CD14-positive monocyte (primary cell): ENCODE measurements around the gene ZNF546. TPM values are rescaled to one million over a fixed set of nuclear protein-coding genes. Genes with fewer than 3 reads are reported as not detected.

Experiments
- DNase-seq, 3 donors: peaks; one replicate each; pipeline ENCODE4 v3.0.0-alpha.2; 2011 to 2022
- H2AFZ ChIP-seq: 2 replicates; pipeline ENCODE4 v1.6.0; 2012; ENCODE audit warnings: mild to moderate bottlenecking, low read depth, low read length, inconsistent platforms; ENCODE audit not compliant: insufficient read depth, poor library complexity, severe bottlenecking
- H3K27ac ChIP-seq, 2 donors: 1 replicate in 1 of 2; 2 replicates in 1 of 2; pipeline ENCODE4 v1.5.1; 2012 to 2013; ENCODE audit warnings: low read length in 2 of 2, control low read depth in 1 of 2, inconsistent platforms in 1 of 2, low read depth in 1 of 2, mild to moderate bottlenecking in 1 of 2
- H3K27me3 ChIP-seq, 2 donors: one replicate each; pipeline versions ENCODE4 v1.6.0 to v1.6.1; 2011 to 2013; ENCODE audit warnings: low read length in 2 of 2; ENCODE audit not compliant: control insufficient read depth in 2 of 2, insufficient read depth in 2 of 2
- H3K36me3 ChIP-seq, 2 donors: replicated peaks in 1 of 2; 1 replicate in 1 of 2; 2 replicates in 1 of 2; pipeline versions ENCODE4 v1.5.1 to v1.6.1; 2012 to 2013; ENCODE audit warnings: low read length in 2 of 2, control low read depth in 1 of 2, inconsistent platforms in 1 of 2, mild to moderate bottlenecking in 1 of 2; ENCODE audit not compliant: insufficient read depth in 2 of 2, control insufficient read depth in 1 of 2
- H3K4me1 ChIP-seq, 2 donors: 1 replicate in 1 of 2; 2 replicates in 1 of 2; pipeline versions ENCODE4 v1.5.1 to v1.6.1; 2012 to 2013; ENCODE audit warnings: low read length in 2 of 2, control low read depth in 1 of 2, inconsistent platforms in 1 of 2, mild to moderate bottlenecking in 1 of 2, moderate library complexity in 1 of 2; ENCODE audit not compliant: insufficient read depth in 2 of 2, control insufficient read depth in 1 of 2
- H3K4me2 ChIP-seq: replicated peaks from 2 replicates; pipeline ENCODE3; 2012; ENCODE audit warnings: low read length, moderate library complexity, mild to moderate bottlenecking; ENCODE audit not compliant: poor library complexity, severe bottlenecking; ENCODE audit errors: extremely low read depth
- H3K4me3 ChIP-seq, 3 experiments: fragments of 200-600 bp in 1 of 3; sonication (generic) in 1 of 3; replicated peaks in 1 of 3; 1 replicate in 2 of 3; 2 replicates in 1 of 3; pipeline ENCODE4 v1.5.1; 2011 to 2013; ENCODE audit warnings: low read length in 3 of 3, mild to moderate bottlenecking in 3 of 3, control low read depth in 2 of 3, low read depth in 2 of 3, inconsistent platforms in 1 of 3, moderate library complexity in 1 of 3
- H3K79me2 ChIP-seq: 2 replicates; pipeline ENCODE4 v1.6.0; 2012; ENCODE audit warnings: mild to moderate bottlenecking, control low read depth, inconsistent platforms, low read length, moderate library complexity; ENCODE audit not compliant: insufficient read depth
- H3K9ac ChIP-seq: 2 replicates; pipeline ENCODE4 v1.6.0; 2017; ENCODE audit warnings: low read length, mild to moderate bottlenecking; ENCODE audit not compliant: insufficient read depth, poor library complexity, severe bottlenecking
- H3K9me3 ChIP-seq, 2 donors: replicated peaks in 1 of 2; 1 replicate in 1 of 2; 2 replicates in 1 of 2; pipeline versions ENCODE4 v1.5.1 to v1.6.1; 2012 to 2013; ENCODE audit warnings: low read length in 2 of 2, control low read depth in 1 of 2; ENCODE audit not compliant: control insufficient read depth in 1 of 2, insufficient read depth in 1 of 2
- H4K20me1 ChIP-seq: 2 replicates; pipeline ENCODE4 v1.6.0; 2012; ENCODE audit warnings: mild to moderate bottlenecking, low read length, control low read depth, moderate library complexity; ENCODE audit not compliant: insufficient read depth
- H3K27ac Mint-ChIP-seq, 7 donors: one replicate each; pipeline ENCODE4 v1.8.0; 2020; ENCODE audit warnings: mild to moderate bottlenecking in 7 of 7, mixed read lengths in 7 of 7, moderate library complexity in 6 of 7, inconsistent platforms in 2 of 7
- H3K27me3 Mint-ChIP-seq, 3 donors: one replicate each; pipeline ENCODE4 v1.8.0; 2021 to 2022; ENCODE audit warnings: low read depth in 3 of 3, mild to moderate bottlenecking in 3 of 3, mixed read lengths in 3 of 3, moderate library complexity in 3 of 3, inconsistent platforms in 1 of 3
- H3K36me3 Mint-ChIP-seq, 2 donors: one replicate each; pipeline ENCODE4 v1.8.0; 2020; ENCODE audit warnings: mixed read lengths in 2 of 2, inconsistent platforms in 1 of 2, mild to moderate bottlenecking in 1 of 2
- H3K4me1 Mint-ChIP-seq: one replicate; pipeline ENCODE4 v1.8.0; 2020; ENCODE audit warnings: mild to moderate bottlenecking, mixed read lengths
- H3K4me3 Mint-ChIP-seq, 2 donors: one replicate each; pipeline ENCODE4 v1.8.0; 2020; ENCODE audit warnings: mild to moderate bottlenecking in 2 of 2, mixed read lengths in 2 of 2, moderate library complexity in 1 of 2
- H3K9me3 Mint-ChIP-seq, 7 donors: one replicate each; pipeline ENCODE4 v1.8.0; 2020 to 2022; ENCODE audit warnings: mixed read lengths in 7 of 7, mild to moderate bottlenecking in 6 of 7, moderate library complexity in 6 of 7, inconsistent platforms in 2 of 7
- CTCF ChIP-seq: fragments of 200-600 bp; IDR thresholded peaks from one replicate; pipeline ENCODE4 v1.8.0; 2022; ENCODE audit warnings: antibody characterized with exemption, mild to moderate bottlenecking
- whole genome bisulfite sequencing: methylation state at CpG from one replicate; pipeline ENCODE4 v1.1.5; 2013; ENCODE audit warnings: missing lambda C conversion rate; ENCODE audit not compliant: insufficient coverage; 5-methylcytosine and 5-hydroxymethylcytosine counted together
- intact Hi-C, 2 donors: fragments of 100-400 bp; cut with micrococcal nuclease; formaldehyde crosslinking; loops; one replicate each; pipeline versions ENCODE4 v1.15.0 to v1.15.1; 2023
- polyA plus RNA-seq, 3 donors: library from polyadenylated mRNA; depleted of rRNA in 1 of 3; unstranded in 2 of 3; stranded (reverse) in 1 of 3; fragments of 300-500 nt in 2 of 3; fragments of >200 nt in 1 of 3; fragmentation: Illumina TruSeq in 2 of 3; gene quantifications; 1 replicate in 2 of 3; 2 replicates in 1 of 3; pipeline ENCODE4 v1.2.3, GENCODE V29; 2012 to 2021

ZNF546 gene
- polyA plus RNA-seq, 3 donors = 1.3 to 2.3 (median 1.4) TPM

- H3K36me3 Mint-ChIP-seq = peaks cover 4 to 8% of the 10 kb centered on the region in 2 donors
- H3K79me2 ChIP-seq = peaks cover 31% of the 10 kb centered on the region
- no peak for TF ChIP-seq CTCF
- H3K27me3 Mint-ChIP-seq = peaks cover 5 to 18% (median 8%) of the 10 kb centered on the region in 3 donors
- H4K20me1 ChIP-seq = no peaks in the 10 kb centered on the region
- H3K27me3 ChIP-seq = peaks cover 0 to 15% of the 10 kb centered on the region in 2 donors
- peak within 1 kb of the TSS; percentile 32 to 89 for H3K27ac ChIP-seq
- H3K9me3 Mint-ChIP-seq = peaks cover 16 to 28% (median 20%) of the 10 kb centered on the region in 7 donors
- H3K4me3 Mint-ChIP-seq = peak within 1 kb of the TSS; percentile 100
- H3K4me3 ChIP-seq = peak within 1 kb of the TSS; percentile 56 to 93 (median 75)
- WGBS = under 1% methylated on average over 33 of the region's 41 CpGs
- no peaks in the 10 kb centered on the region for H3K36me3 ChIP-seq
- H3K4me1 Mint-ChIP-seq = peaks cover 33% of the 10 kb centered on the region
- H3K9me3 ChIP-seq = peaks cover 0 to 19% of the 10 kb centered on the region in 2 donors
- peak within 1 kb of the TSS; percentile 76 for H3K4me2 ChIP-seq
- peak within 1 kb of the TSS; percentile 47 to 94 (median 88) for H3K27ac Mint-ChIP-seq
- H2AFZ ChIP-seq = peak within 1 kb of the TSS; percentile 95
- intact Hi-C loops = no loop called here
- H3K4me1 ChIP-seq = peaks cover 9 to 15% of the 10 kb centered on the region in 2 donors
- DNase-seq = peak; percentile 31 to 44 (median 36)
- H3K9ac ChIP-seq = peak within 1 kb of the TSS; percentile 73
Observed at GRCh38 chr19:40055832-40056504, 59.1 kb downstream of the ZNF546 start, which contains the start of gene ZNF780B. ZNF780B (minus strand) TSS chr19:40056231; CDS start chr19:40050332, 5,899 bp downstream.

GRCh38 chr19:40056505-40056904, 59.6 kb downstream of the ZNF546 start:
- intact Hi-C loops = no loop called here
- Mint-ChIP-seq H3K27ac (peak overlapping the region in 5 of 7 donors; percentile 62 to 94 (median 88)), H3K9me3 (peaks cover 16 to 28% (median 20%) of the 10 kb centered on the region in 7 donors), H3K27me3 (peaks cover 5 to 18% (median 8%) of the 10 kb centered on the region in 3 donors), H3K36me3 (peaks cover 4 to 6% of the 10 kb centered on the region in 2 donors), H3K4me3 (peak overlapping the region; percentile 100), H3K4me1 (peaks cover 31% of the 10 kb centered on the region)
- peak overlapping the region; percentile 56 to 93 (median 75) for H3K4me3 ChIP-seq
- H2AFZ ChIP-seq = peak overlapping the region; percentile 95
- H3K79me2 ChIP-seq = peaks cover 31% of the 10 kb centered on the region
- peak overlapping the region in 1 of 2 donors; percentile 89 for H3K27ac ChIP-seq
- H4K20me1 ChIP-seq = no peaks in the 10 kb centered on the region
- H3K4me2 ChIP-seq = peak overlapping the region; percentile 76
- peaks cover 0 to 19% of the 10 kb centered on the region in 2 donors for H3K9me3 ChIP-seq
- no peak for DNase-seq
- peaks cover 9 to 15% of the 10 kb centered on the region in 2 donors for H3K4me1 ChIP-seq
- H3K36me3 ChIP-seq = no peaks in the 10 kb centered on the region
- peaks cover 0 to 15% of the 10 kb centered on the region in 2 donors for H3K27me3 ChIP-seq
- WGBS = 0% methylated on average over 2 of the region's 7 CpGs
- no peak for TF ChIP-seq CTCF
- H3K9ac ChIP-seq = peak overlapping the region; percentile 73
